H9 (cell line): ENCODE data around the gene RXFP2. TPM values are rescaled to one million over a fixed set of nuclear protein-coding genes. Genes with fewer than 3 reads are reported as not detected.

ENCODE experiments used
- DNase-seq: peaks from one replicate; pipeline ENCODE4 v3.0.0-alpha.2; 2017
- H2AFZ ChIP-seq: one replicate; pipeline ENCODE4 v1.6.1; 2013; ENCODE audit warnings: mild to moderate bottlenecking, low read length, control low read depth, moderate library complexity
- H2AK5ac ChIP-seq: 2 replicates; pipeline ENCODE4 v1.6.1; 2013; ENCODE audit warnings: low read length, control low read depth, mixed read lengths; ENCODE audit not compliant: insufficient read length
- H2BK120ac ChIP-seq: one replicate; pipeline ENCODE4 v1.6.1; 2013; ENCODE audit warnings: low read depth, mild to moderate bottlenecking, low read length, control low read depth, inconsistent platforms; ENCODE audit not compliant: poor library complexity, severe bottlenecking
- H2BK12ac ChIP-seq: 2 replicates; pipeline ENCODE4 v1.6.1; 2013; ENCODE audit warnings: low read length, control low read depth, mixed read lengths, low read depth; ENCODE audit not compliant: insufficient read length
- H2BK15ac ChIP-seq: 2 replicates; pipeline ENCODE4 v1.6.1; 2013; ENCODE audit warnings: low read depth, low read length, control low read depth
- H2BK20ac ChIP-seq: one replicate; pipeline ENCODE4 v1.6.1; 2013; ENCODE audit warnings: low read depth, mild to moderate bottlenecking, low read length, control low read depth, inconsistent platforms; ENCODE audit not compliant: poor library complexity, severe bottlenecking
- H2BK5ac ChIP-seq: 2 replicates; pipeline ENCODE4 v1.6.1; 2013; ENCODE audit warnings: low read length, control low read depth, mixed read lengths; ENCODE audit not compliant: insufficient read length
- H3K14ac ChIP-seq: 2 replicates; pipeline ENCODE4 v1.6.1; 2013; ENCODE audit warnings: low read length, control low read depth; ENCODE audit not compliant: insufficient read depth
- H3K18ac ChIP-seq: 2 replicates; pipeline ENCODE4 v1.6.1; 2013; ENCODE audit warnings: low read depth, mild to moderate bottlenecking, mixed read lengths, low read length, control low read depth; ENCODE audit not compliant: insufficient read length
- H3K23ac ChIP-seq: 2 replicates; pipeline ENCODE4 v1.6.1; 2013; ENCODE audit warnings: low read length, control low read depth, mixed read lengths, low read depth; ENCODE audit not compliant: insufficient read length
- H3K23me2 ChIP-seq: 2 replicates; pipeline ENCODE4 v1.6.1; 2013; ENCODE audit warnings: low read depth, mild to moderate bottlenecking, mixed read lengths, low read length, control low read depth; ENCODE audit not compliant: insufficient read length, poor library complexity, severe bottlenecking
- H3K27ac ChIP-seq: 2 replicates; pipeline ENCODE4 v1.5.1; 2013; ENCODE audit warnings: low read length, control low read depth, mixed read lengths, low read depth; ENCODE audit not compliant: insufficient read length
- H3K27me3 ChIP-seq: 2 replicates; pipeline ENCODE4 v1.6.1; 2013; ENCODE audit warnings: low read length, control low read depth, inconsistent platforms; ENCODE audit not compliant: insufficient read depth
- H3K4ac ChIP-seq: 2 replicates; pipeline ENCODE4 v1.6.1; 2013; ENCODE audit warnings: low read depth, mild to moderate bottlenecking, control low read depth, inconsistent platforms, low read length, moderate library complexity
- H3K4me1 ChIP-seq: 2 replicates; pipeline ENCODE4 v1.6.1; 2013; ENCODE audit warnings: low read length, control low read depth, inconsistent platforms; ENCODE audit not compliant: insufficient read depth
- H3K4me2 ChIP-seq: 2 replicates; pipeline ENCODE4 v1.6.1; 2013; ENCODE audit warnings: low read length, control low read depth, mixed read lengths; ENCODE audit not compliant: insufficient read length, insufficient read depth
- H3K56ac ChIP-seq: 2 replicates; pipeline ENCODE4 v1.6.1; 2013; ENCODE audit warnings: low read depth, mild to moderate bottlenecking, mixed read lengths, low read length, control low read depth; ENCODE audit not compliant: insufficient read length
- H3K79me1 ChIP-seq: 2 replicates; pipeline ENCODE4 v1.6.1; 2013; ENCODE audit warnings: low read depth, mild to moderate bottlenecking, moderate library complexity, low read length, control low read depth, inconsistent platforms; ENCODE audit not compliant: insufficient read depth, poor library complexity, severe bottlenecking
- H3K79me2 ChIP-seq: 2 replicates; pipeline ENCODE4 v1.6.1; 2013; ENCODE audit warnings: low read length, control low read depth, inconsistent platforms; ENCODE audit not compliant: insufficient read depth
- H3K9ac ChIP-seq: 2 replicates; pipeline ENCODE4 v1.6.1; 2013; ENCODE audit warnings: low read length, control low read depth, mixed read lengths; ENCODE audit not compliant: insufficient read length; ENCODE audit errors: extremely low read depth
- H3K9me3 ChIP-seq: one replicate; pipeline ENCODE4 v1.6.1; 2013; ENCODE audit warnings: low read depth, low read length, inconsistent platforms; ENCODE audit not compliant: control insufficient read depth
- H3T11ph ChIP-seq: one replicate; pipeline ENCODE4 v1.6.1; 2013; ENCODE audit warnings: mild to moderate bottlenecking, low read length, control low read depth, inconsistent platforms
- H4K20me1 ChIP-seq: one replicate; pipeline ENCODE4 v1.6.1; 2013; ENCODE audit not compliant: control insufficient read depth, insufficient read length, insufficient read depth
- H4K5ac ChIP-seq: 2 replicates; pipeline ENCODE4 v1.6.1; 2013; ENCODE audit warnings: low read depth, mild to moderate bottlenecking, mixed read lengths, low read length, control low read depth; ENCODE audit not compliant: insufficient read length
- H4K8ac ChIP-seq: replicated peaks from 2 replicates; pipeline ENCODE4 v1.6.1; 2013; ENCODE audit warnings: low read length, control low read depth, mixed read lengths, low read depth; ENCODE audit not compliant: insufficient read length
- H4K91ac ChIP-seq: 2 replicates; pipeline ENCODE4 v1.6.1; 2013; ENCODE audit warnings: low read depth, mild to moderate bottlenecking, moderate library complexity, mixed read lengths, low read length, control low read depth; ENCODE audit not compliant: insufficient read length
- H3K27ac Mint-ChIP-seq, 3 experiments: 2 replicates in 2 of 3; 3 replicates in 1 of 3; pipeline ENCODE4 v1.8.0; 2020 to 2021; ENCODE audit warnings: mixed read lengths in 3 of 3, mild to moderate bottlenecking in 1 of 3, moderate library complexity in 1 of 3
- H3K27me3 Mint-ChIP-seq: 2 replicates; pipeline ENCODE4 v1.8.0; 2021; ENCODE audit warnings: low read depth, mild to moderate bottlenecking, moderate library complexity, mixed read lengths
- H3K36me3 Mint-ChIP-seq, 3 experiments: 2 replicates in 2 of 3; 3 replicates in 1 of 3; pipeline ENCODE4 v1.8.0; 2020 to 2021; ENCODE audit warnings: low read depth in 3 of 3, mixed read lengths in 3 of 3; ENCODE audit not compliant: insufficient read depth in 1 of 3
- H3K4me1 Mint-ChIP-seq, 2 experiments: 2 replicates each; pipeline ENCODE4 v1.8.0; 2020; ENCODE audit warnings: mixed read lengths in 2 of 2
- H3K4me3 Mint-ChIP-seq, 2 experiments: 2 replicates in 1 of 2; 3 replicates in 1 of 2; pipeline ENCODE4 v1.8.0; 2020 to 2021; ENCODE audit warnings: mild to moderate bottlenecking in 2 of 2, mixed read lengths in 2 of 2, moderate library complexity in 1 of 2
- H3K9me3 Mint-ChIP-seq, 2 experiments: 2 replicates in 1 of 2; 3 replicates in 1 of 2; pipeline ENCODE4 v1.8.0; 2020; ENCODE audit warnings: mild to moderate bottlenecking in 2 of 2, mixed read lengths in 2 of 2, moderate library complexity in 1 of 2
- WGBS: extraction: QIAGEN DNeasy Blood & Tissue Kit; methylation state at CpG from one replicate; pipeline ENCODE4 v1.1.7; 2013; ENCODE audit warnings: missing lambda C conversion rate, low lambda C conversion rate, mixed read lengths; ENCODE audit not compliant: insufficient read length; ENCODE audit errors: extremely low coverage; 5-methylcytosine and 5-hydroxymethylcytosine counted together
- total RNA-seq: library from RNA; stranded (reverse); gene quantifications from 2 replicates; pipeline ENCODE4 v1.2.1, GENCODE V29; 2021
- TF ChIP-seq, protein P1 (sequence below): fragments of 200-600 bp; sonication (generic); conservative IDR thresholded peaks from 3 replicates; pipeline ENCODE4 v1.8.0; 2021; ENCODE audit warnings: antibody characterized with exemption, mild to moderate bottlenecking

Gene RXFP2
- total RNA-seq, 1 experiment from 2014 or later, result not detected

- no peaks in the 10 kb centered on the region for H3K36me3 Mint-ChIP-seq
- no peak overlapping the region for H3K27ac Mint-ChIP-seq
- H3K23me2 ChIP-seq, result no peaks in the 10 kb centered on the region
- no peak overlapping the region for H4K91ac ChIP-seq
- H3K18ac ChIP-seq, result no peak overlapping the region
- H3K4me2 ChIP-seq, result no peak overlapping the region
- H3K9ac ChIP-seq, result no peak overlapping the region
- H2AK5ac ChIP-seq, result no peak overlapping the region
- no peaks in the 10 kb centered on the region for H3K4me1 Mint-ChIP-seq
- no peak overlapping the region for H2BK20ac ChIP-seq
- no peak overlapping the region for H2AFZ ChIP-seq
- H3K79me1 ChIP-seq, result no peaks in the 10 kb centered on the region
- no peaks in the 10 kb centered on the region for H3K79me2 ChIP-seq
- no peak overlapping the region for H2BK15ac ChIP-seq
- H3K4me3 Mint-ChIP-seq, result no peak overlapping the region
- H3K14ac ChIP-seq, result no peak overlapping the region
- H2BK12ac ChIP-seq, result no peak overlapping the region
- no peak overlapping the region for H2BK120ac ChIP-seq
- H2BK5ac ChIP-seq, result no peak overlapping the region
- H3K27ac ChIP-seq, result no peak overlapping the region
- H4K8ac ChIP-seq, result no peak overlapping the region
- no peak overlapping the region for H3K56ac ChIP-seq
- H3K27me3 Mint-ChIP-seq, result no peaks in the 10 kb centered on the region
- H3T11ph ChIP-seq, result no peak overlapping the region
- no peaks in the 10 kb centered on the region for H4K20me1 ChIP-seq
- no peaks in the 10 kb centered on the region for H3K9me3 Mint-ChIP-seq
- WGBS, result no CpG with 5 or more reads among the region's 3 CpGs
- TF ChIP-seq, protein P1, sequence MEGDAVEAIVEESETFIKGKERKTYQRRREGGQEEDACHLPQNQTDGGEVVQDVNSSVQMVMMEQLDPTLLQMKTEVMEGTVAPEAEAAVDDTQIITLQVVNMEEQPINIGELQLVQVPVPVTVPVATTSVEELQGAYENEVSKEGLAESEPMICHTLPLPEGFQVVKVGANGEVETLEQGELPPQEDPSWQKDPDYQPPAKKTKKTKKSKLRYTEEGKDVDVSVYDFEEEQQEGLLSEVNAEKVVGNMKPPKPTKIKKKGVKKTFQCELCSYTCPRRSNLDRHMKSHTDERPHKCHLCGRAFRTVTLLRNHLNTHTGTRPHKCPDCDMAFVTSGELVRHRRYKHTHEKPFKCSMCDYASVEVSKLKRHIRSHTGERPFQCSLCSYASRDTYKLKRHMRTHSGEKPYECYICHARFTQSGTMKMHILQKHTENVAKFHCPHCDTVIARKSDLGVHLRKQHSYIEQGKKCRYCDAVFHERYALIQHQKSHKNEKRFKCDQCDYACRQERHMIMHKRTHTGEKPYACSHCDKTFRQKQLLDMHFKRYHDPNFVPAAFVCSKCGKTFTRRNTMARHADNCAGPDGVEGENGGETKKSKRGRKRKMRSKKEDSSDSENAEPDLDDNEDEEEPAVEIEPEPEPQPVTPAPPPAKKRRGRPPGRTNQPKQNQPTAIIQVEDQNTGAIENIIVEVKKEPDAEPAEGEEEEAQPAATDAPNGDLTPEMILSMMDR, result no peak
- H3K9me3 ChIP-seq, result no peaks in the 10 kb centered on the region
- DNase-seq, result no peak
- no peaks in the 10 kb centered on the region for H3K4me1 ChIP-seq
- no peak overlapping the region for H3K4ac ChIP-seq
- H3K27me3 ChIP-seq, result no peaks in the 10 kb centered on the region
- H3K23ac ChIP-seq, result no peak overlapping the region
- no peak overlapping the region for H4K5ac ChIP-seq
These were observed 36.4 kb downstream of the RXFP2 start for GRCh38 chr13:31775686-31776085.
